Measurements from ENCODE around the gene ATP8A2.

ATP8A2 gene

DNA sequence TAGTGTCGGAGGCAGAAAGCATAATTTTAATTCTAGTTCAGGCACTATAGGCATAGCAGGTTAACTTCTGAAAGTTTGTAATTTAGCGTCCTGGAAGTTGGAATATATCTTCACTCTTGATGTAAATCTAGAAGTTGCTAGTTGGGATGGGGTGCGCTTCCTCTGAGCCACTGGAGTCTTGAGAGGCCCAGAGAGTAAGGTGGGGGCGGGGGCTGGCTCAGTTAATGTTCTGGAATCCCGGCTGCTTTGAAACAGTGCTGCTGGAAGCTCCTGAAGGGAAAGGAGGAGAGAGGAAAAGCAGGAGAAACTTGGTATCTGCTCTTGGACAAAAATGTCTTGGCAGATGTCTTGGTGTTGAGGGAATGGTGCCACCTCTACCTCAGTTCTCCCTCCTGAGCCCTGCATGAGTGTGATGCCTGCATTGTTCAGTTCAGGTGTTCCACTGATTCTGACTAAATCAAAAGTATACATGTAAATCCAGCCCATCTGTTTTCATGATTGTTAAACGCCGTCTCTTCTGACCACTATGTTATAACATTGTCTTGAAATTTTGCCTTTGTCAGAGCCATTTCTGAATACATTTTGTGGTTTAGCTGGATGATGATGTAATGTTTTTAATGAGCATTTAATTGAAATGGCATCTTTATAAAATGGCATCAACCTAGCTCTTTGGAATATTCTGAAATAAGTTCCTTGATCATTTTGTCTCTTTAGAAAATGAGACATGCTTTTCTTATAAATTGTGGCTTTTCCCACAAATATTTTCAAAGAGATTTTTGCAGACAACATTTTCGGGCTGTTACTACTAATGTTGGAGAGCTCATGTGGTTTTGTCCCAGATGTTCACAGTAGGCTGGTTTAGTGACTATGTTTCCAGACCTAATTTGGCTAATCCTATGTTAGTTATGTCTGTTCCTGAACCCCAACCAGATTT, 477.3 kb downstream of the ATP8A2 start:
- DNase-seq = no peak

- DNase-seq = no peak
Measured at GRCh38 chr13:25857830-25858229, 486.1 kb downstream of the ATP8A2 start.

GRCh38 chr13:25859528-25859927, 487.8 kb downstream of the ATP8A2 start:
- no peak for DNase-seq

GRCh38 chr13:25860265-25860664, 488.5 kb downstream of the ATP8A2 start:
- DNase-seq = no peak

- no peak for DNase-seq
Measured at GRCh38 chr13:25860862-25861261, 489.1 kb downstream of the ATP8A2 start.

GRCh38 chr13:25862156-25862555, 490.4 kb downstream of the ATP8A2 start:
- no peak for DNase-seq

GRCh38 chr13:25864116-25864515, 492.3 kb downstream of the ATP8A2 start:
- no peak for DNase-seq

GRCh38 chr13:25864936-25865335, 493.2 kb downstream of the ATP8A2 start:
- no peak for DNase-seq

GRCh38 chr13:25865391-25865790, 493.6 kb downstream of the ATP8A2 start:
- no peak for DNase-seq

- DNase-seq = no peak
Measured at GRCh38 chr13:25867038-25867437, 495.3 kb downstream of the ATP8A2 start.

GRCh38 chr13:25868490-25868889, 496.7 kb downstream of the ATP8A2 start:
- DNase-seq = no peak

- DNase-seq = no peak
Measured at GRCh38 chr13:25869941-25870340, 498.2 kb downstream of the ATP8A2 start.

DNA sequence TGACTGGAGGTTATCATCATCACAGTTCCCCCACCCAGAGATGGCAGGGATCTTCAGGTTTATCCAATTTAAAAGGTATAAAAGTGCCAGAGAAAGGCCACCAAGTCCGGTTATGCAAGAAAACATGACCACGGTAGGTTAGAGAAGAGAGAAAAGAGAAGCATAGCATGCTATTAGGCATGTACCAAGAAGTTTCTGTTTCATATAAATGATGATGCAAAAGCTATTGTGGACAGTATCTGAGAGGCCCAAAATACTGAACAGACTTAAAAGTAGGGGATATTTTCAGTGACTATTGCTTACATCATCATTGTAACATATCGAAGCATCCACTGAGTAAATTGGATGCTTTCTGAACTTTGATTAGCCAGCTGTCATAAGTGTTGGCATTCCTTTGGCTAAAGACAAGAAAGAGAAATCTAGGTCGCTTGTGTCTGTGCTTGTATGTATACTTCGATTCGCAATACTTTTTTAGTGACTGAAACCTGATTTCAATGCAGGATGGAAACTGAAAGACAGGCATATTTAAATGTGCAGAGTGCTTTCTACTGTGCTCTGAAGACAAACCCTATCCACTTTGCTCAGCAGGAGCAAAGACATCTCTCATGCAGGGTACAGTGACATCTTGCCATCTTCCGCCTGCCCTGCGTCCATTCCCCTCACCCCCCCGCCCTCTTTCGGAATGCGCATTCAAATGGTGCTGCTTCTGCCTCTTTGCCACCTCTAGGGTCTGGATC, 499.8 kb downstream of the ATP8A2 start:
- DNase-seq = no peak

GRCh38 chr13:25872481-25873241, 500.9 kb downstream of the ATP8A2 start:
- DNase-seq = no peak

DNA sequence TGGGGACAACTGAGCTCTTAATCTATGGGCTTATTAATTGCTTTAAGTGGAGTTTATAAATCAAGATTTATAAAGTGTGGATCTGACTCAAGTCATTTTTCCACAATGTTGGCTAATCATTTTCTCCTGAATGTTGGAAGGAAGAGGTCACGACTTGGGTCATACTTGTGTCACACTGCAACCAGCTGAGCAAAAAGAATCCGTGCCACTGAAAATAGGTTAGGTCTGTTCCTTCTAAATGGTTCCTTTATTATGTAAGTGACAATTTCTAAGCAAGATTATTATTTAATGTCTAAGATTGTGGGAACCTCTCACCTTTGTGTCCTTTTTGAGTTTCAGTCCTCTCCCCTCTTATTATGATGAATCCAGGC, 501.5 kb downstream of the ATP8A2 start:
- no peak for DNase-seq

DNA sequence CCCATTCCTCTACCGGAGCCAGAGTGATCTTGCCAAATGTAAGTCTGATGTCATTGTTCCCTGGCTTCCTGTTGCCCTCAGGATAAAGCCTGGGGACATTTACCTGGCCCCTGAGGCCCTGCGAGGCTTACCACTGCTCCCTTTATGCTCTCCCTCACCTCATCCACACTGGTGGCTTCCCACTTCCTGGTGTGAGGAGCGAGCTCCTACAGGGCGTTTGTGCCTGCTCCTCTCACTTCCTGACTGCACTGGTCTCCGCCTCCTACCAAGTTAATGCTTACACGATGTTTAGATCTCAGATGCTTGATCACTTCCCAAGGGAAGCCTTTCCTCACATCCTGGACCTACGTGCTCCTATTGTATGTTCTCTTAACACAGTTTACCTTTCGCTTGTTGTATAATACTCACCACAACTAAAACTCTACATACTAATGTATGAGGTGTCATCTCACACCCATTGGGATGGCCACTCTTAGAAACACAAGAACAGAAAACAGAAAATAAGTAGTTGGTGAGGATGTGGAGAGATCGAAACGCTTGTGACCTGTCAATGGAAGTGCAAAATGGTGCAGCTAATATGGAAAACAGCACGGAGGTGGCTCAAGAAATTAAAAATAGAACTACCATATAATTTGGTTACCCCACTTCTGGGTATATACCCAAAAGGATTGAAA, 502.4 kb downstream of the ATP8A2 start:
- no peak for DNase-seq

DNA sequence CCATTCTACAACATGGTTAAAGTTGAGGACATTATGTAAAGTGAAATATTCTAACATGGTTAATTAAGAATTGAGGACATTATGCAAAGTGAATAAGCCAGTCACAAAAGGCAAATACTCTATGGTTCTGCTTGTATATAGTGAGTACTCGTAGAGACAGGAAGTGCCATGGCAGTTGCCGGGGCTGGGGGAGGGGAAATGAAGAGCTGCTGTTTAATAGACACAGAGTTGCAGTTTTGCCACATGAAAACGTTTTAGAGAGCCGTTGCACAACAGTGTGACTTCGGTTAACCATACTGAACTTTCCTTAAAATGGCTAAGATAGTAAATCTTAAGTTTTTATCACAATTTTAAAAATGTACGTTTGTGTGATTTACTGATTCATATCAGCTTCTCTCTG, 503.1 kb downstream of the ATP8A2 start:
- no peak for DNase-seq

DNA sequence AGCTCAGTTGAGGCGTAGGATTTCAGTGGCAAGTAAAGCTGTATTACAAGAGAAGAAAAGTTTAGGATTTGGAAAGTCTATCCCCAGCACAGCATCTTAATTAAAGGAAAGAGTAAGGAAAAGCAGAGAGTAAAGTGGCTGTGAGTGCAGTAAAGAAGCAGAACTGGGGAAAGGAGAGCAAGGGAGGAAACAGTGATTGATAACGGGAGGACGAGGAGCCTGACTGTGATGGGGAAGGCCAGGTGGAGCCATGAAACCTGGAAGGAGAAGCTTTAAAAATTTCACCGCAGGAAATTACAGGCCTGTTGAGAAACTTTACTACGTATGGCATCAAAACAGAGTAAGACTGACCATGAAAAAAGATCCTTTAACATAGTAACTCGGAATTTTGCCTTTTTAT, 504.5 kb downstream of the ATP8A2 start:
- no peak for DNase-seq

DNA sequence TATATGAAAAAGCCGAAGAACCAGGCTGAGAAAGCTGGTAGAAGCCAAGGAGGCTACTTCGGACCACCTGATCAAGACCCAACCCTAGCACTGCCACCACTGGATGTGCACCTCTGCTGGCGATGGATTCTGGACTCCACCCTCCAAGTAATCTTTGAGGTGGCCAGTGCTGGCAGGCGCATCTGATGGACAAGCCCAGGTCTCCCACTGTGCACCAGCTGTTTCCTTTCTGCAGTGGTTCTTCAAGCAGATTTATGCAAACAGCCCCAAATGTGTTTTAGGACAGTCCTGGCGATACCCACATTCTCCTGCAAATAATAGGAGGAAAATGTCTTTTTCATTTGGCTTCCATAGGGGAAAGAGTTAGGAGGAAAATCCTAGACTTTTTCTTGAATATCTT, 507.7 kb downstream of the ATP8A2 start:
- DNase-seq = no peak

DNA sequence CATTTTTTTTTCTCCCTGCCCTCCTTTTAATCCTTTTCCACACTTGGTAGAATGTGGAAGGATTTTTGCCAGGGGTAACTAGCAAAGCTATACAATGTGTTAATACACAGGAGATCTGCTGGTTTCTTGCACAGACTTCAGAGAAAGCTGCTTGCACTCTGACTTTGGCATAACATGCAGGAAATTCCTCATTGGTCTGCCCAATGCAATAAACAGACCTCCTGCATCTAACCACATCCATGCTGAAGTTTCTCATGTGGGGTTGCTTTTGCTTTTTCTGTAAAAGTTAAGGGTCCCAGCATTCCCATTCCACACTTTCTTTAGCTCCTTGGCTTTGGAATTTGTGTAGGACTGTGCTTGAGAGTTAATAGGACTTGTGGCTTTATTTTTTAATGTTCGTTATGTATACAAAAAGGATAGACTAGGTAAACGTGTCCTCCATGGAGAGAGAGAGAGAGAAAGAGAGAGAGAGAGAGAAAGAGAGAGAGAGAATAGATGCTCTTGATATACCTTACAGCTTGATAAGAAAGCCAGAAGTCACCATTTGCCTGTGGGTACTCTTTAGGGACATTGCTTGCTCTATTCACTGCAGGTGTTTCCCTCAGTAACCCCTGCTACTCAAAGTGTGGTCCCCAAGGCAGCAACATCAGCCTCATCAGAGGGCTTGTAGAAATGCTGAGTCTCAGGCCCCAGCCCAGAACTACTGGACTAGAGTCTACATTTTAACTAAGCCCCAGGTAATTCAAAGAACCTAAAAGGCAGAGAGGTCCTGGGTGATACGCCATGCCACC, 509.6 kb downstream of the ATP8A2 start:
- no peak for DNase-seq

DNA sequence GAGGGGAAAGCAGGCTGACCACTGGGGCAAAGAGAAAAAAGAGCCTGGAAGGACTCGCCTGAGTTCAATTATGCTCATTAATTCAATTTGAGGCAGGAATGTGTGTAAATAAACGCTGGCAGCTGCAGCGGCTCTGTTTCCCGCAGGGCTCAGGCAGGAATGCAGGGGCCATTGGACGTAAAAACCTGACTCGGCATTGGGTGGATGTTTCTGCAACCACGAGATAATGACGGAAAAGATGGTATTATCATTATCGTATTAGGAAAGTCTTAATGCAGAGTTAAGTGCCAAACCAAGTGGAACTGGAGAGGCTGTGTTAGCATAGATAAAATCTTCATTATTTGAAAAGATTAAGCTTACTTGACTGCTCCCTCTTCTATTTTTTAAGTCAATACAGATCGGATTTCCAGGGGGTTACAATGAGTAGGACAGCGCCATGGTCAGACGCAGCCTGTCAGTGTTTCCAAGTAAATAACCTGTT, 510.2 kb downstream of the ATP8A2 start:
- peak; percentile 65 for DNase-seq
